CD4-positive, alpha-beta T cell treated with Interleukin-2 at 100 ng/mL for 4 hours (primary cell): ENCODE data around the gene CELF2.

Experiments used
- DNase-seq: peaks from one replicate; pipeline ENCODE4 v3.0.0-alpha.2; 2020; ENCODE audit warnings: low spot score

CELF2 gene

GRCh38 chr10:11004144-11005077 lies 13.3 kb upstream of the CELF2 start:
- DNase-seq: no peak

- no peak for DNase-seq
Measured at GRCh38 chr10:11005725-11006427, 11.8 kb upstream of the CELF2 start.

DNA sequence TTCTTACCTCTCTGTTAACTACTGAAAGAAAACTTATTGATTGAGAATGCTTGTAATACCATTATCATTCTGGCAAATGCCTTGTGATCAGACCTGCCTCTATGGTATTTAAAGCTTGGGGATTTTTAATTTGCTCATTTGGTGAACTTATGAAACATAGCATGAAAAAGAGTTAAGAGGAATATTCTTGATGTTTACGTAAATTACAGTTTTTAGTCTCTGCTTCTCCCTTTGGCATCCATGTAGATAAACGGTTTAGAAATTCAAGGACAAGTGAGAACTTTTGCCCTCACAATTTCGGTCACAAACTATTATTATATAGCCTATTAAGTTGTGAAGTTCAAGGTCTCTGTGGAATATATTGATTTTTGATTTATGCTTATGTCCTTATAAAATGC lies 11.2 kb upstream of the CELF2 start:
- DNase-seq: no peak

DNA sequence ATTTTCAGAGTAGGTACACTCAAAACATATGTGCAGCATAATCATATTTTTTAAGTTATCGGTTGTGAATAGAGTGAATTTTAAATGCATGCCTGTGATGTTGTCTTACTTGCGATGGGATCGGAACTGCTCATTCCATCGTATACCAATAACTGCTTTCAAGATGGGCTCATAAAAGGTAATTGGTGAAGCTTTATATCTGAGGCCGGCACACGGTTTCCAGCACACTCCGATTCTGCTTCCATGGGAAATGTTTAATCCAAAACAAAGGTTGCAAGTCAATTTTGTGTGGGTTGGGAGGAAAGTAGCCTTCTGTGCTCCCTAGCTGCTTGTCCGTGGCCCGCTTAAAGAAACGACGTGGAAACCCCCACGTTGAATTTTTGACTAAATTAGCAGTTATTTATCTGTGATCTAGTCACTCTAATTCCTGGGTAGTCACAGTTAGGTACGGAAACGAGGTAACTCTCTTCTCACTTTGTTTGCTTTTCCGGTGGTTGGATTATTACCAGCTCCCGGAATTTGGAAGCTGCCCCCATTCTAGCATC lies 10.1 kb upstream of the CELF2 start:
- no peak for DNase-seq

- no peak for DNase-seq
Measured at GRCh38 chr10:11009471-11010308, 8.0 kb upstream of the CELF2 start.

DNA sequence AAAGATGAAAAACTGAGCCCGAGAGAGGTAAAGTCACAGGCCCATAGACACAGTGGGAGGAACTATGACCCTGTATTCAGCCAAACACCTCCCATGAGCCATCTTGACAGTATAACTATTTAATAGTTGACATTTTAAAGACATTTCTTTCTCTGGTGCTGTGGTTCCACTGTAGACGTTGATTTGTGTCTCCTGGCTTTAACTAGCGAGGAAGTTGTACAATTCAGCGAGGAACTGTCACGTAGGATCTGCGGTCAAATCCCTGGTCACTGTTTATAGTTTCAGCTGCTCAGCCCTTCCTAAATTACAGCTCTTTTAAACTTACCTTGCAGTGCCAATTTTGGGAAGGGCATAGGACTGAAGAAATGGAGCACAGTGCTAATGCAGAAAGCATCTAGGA lies 7.1 kb upstream of the CELF2 start:
- no peak for DNase-seq

DNA sequence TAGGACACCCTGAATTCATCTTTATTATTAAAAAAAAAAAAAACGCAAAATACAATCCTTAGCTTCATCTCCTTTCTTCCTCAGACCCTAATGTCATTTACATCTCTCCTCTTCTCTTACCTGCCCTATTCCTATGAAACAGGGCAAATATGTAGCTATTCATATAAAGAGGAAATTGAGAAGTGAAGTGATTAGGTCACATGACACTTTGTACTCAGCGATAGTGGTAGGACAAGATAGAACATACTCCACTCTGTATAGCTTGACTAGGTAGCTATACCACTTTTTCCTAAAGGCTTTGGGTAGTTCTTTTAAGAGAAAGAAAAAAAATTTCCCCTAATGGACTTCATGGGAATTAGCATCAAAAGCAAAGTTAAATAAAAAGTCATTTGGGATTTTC lies 6.2 kb upstream of the CELF2 start:
- DNase-seq: no peak

DNA sequence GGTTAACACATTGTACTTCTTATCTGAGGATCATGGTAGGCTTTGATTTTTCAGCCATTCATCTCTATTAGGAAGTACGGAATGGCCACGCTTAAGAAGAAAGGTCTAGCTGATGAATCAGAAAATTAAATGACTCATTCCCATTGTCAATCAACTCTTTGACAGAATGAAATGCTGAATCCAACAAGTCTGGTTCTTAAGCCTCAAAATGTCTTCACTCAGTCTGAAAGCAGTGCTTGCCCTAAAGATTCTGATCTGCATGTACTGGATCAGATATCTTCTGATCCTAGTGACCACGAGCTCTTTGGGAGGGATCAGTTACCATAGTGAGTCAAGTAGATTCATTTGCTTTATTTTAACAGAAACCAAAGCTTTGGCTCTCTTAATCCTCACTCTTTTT lies 5.7 kb upstream of the CELF2 start:
- DNase-seq: no peak

- DNase-seq: no peak
Measured at GRCh38 chr10:11012421-11013295, 5.0 kb upstream of the CELF2 start.

- no peak for DNase-seq
Measured at GRCh38 chr10:11013836-11014235, 3.8 kb upstream of the CELF2 start.

DNA sequence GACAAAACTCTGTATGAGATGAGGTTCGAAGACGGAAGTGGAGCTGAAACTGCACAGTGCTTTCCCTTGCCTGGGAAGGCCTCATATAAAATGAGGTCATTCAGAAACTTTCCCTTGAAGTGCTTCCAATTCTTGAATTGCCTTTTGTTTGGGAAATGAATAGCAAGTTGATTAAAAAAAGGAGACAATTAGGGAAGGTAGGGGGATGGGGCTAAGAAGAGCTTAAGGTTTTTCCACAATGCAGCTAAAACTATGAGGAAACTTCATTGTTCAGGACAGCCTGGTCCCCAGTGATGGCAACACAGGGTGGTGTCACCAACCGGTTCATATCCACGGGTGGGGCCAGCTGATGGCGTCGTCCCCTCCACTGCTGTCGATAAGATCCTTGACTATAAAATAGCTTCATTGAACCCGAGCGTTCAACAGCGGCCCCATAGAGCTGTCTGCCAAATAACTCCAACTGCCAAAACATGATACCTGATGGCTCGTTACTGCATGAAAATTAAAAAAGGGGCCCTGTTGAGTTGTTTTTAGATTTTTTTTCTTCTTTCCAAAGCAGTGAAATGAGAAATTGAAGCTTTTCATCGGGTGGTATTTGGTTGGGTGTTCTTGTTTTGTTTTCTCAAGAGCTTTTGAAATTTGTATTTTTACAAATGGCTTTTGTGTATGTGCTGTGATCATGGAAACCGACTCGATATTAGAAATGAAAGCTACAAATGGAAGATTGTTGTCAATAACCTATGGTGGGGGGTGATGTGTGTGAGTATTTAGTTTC lies 2.8 kb upstream of the CELF2 start:
- no peak for DNase-seq

DNA sequence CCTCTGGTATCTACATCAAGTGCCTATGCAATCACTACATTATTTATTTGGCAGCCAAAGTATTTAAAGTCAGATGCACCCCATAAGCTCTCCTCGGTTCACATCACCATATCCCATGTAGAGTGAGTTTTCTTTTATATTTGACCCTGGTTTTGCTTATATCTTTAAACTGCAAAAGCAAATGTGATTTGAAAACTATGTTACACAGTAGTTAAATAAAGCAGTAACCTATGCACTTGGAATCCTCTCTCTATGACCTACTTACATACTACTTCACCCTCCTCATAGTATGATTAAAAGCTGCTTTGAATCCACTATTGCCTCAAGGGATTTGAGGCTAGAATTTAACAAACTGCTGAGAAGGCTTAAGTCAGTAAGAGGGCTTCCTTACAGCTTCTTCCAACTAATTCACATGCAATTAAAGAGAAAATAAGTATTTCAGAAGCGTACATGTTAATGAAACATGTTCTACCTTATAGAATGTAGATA lies 2.2 kb upstream of the CELF2 start:
- no peak for DNase-seq

- no peak for DNase-seq
Measured at GRCh38 chr10:11017000-11017569, 587 bp upstream of the CELF2 start.

GRCh38 chr10:11018432-11018841 lies 765 bp downstream of the CELF2 start:
- DNase-seq: no peak

DNA sequence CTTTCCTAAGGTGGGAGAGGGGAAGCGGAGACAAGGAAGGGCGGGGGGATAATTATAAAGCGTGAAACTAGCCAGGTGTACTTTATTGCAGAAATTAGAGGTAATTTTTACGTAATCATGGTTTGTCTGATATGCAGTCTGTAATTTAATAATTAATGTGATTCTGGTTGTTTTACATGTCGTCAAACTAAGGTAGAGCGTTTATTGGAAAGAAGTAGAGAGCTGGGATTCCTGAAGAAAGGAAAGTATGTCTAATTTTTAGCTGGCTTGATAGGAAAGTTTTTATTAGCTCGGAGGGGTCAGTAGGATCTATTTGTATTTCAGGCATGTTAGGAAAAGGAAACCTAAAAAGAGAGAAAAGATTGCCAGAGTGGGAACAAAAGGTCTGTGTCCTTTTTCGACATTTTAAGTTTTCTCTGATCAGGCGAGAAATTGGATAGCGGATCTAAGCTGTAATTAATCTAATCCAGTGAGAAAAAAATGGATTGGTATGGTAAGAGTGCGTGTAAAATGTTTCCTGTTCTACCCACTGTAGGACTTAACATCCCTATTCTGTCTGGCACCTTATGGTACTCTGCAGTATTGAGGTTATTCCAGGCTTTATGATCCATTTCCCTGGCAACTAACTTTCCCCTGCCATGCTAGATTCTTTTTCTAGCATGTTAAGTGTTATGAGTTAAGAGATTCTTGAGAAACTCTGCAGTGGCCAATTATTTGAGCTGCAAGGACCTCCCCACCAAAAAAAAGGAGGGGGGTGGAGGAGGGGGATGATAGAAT lies 1.4 kb downstream of the CELF2 start:
- DNase-seq: no peak

- no peak for DNase-seq
Measured at GRCh38 chr10:11019724-11020547, 2.3 kb downstream of the CELF2 start.

- DNase-seq: no peak
Measured at GRCh38 chr10:11020548-11020942, 2.9 kb downstream of the CELF2 start.

GRCh38 chr10:11022213-11022612 lies 4.5 kb downstream of the CELF2 start:
- no peak for DNase-seq
